Measurements from ENCODE around the gene XYLT1. TPM values are rescaled to one million over a fixed set of nuclear protein-coding genes. Genes with fewer than 3 reads are reported as not detected.

The XYLT1 gene
- total RNA-seq, 4 donors from 2014 or later = 6.6 to 17.2 (median 10.0) TPM

GRCh38 chr16:17261197-17261858 is 209.4 kb downstream of the XYLT1 start:
- no peak overlapping the region for H3K4me3 ChIP-seq
- H3K36me3 ChIP-seq = peaks cover 0 to 11% (median 0%) of the 10 kb centered on the region in 3 donors
- H3K9me3 ChIP-seq = no peaks in the 10 kb centered on the region
- no peaks in the 10 kb centered on the region for H3K27me3 ChIP-seq
- WGBS, 2 donors = 68 to 80% methylated on average over 4 to 5 of the region's 5 CpGs
- no peak for TF ChIP-seq CTCF (IDR thresholded peaks at IDR 0.05)
- no peak for TF ChIP-seq POLR2A (IDR thresholded peaks at IDR 0.05)
- H3K27ac ChIP-seq = no peak overlapping the region
- DNase-seq = no peak
- H3K4me1 ChIP-seq = no peaks in the 10 kb centered on the region
- intact Hi-C loops (cut with DNase I) = no loop called here

- TF ChIP-seq POLR2A (IDR thresholded peaks at IDR 0.05) (no peak), CTCF (IDR thresholded peaks at IDR 0.05) (no peak)
- no peaks in the 10 kb centered on the region for H3K27me3 ChIP-seq
- H3K27ac ChIP-seq = no peak overlapping the region
- no peak overlapping the region for H3K4me3 ChIP-seq
- DNase-seq = no peak
- H3K9me3 ChIP-seq = no peaks in the 10 kb centered on the region
- intact Hi-C loops (cut with DNase I) = no loop called here
- no peaks in the 10 kb centered on the region for H3K4me1 ChIP-seq
- H3K36me3 ChIP-seq = peaks cover 0 to 11% (median 0%) of the 10 kb centered on the region in 3 donors
- WGBS, 2 donors = 93 to 100% methylated on average over 1 to 5 of the region's 5 CpGs
Measured at GRCh38 chr16:17260276-17260849, 210.4 kb downstream of the XYLT1 start.

- no peak for DNase-seq
Measured at GRCh38 chr16:17259751-17260270, 210.9 kb downstream of the XYLT1 start.

GRCh38 chr16:17258848-17259713 is 211.7 kb downstream of the XYLT1 start:
- Histone ChIP-seq H3K27ac (peak overlapping the region in 2 of 4 donors; percentile 61 to 63), H3K9me3 (no peaks in the 10 kb centered on the region), H3K4me1 (no peaks in the 10 kb centered on the region), H3K4me3 (peak overlapping the region in 1 of 4 donors; percentile 30), H3K27me3 (no peaks in the 10 kb centered on the region), H3K36me3 (peaks cover 0 to 11% (median 0%) of the 10 kb centered on the region in 3 donors)
- intact Hi-C loops (cut with DNase I) = no loop called here
- DNase-seq = no peak
- TF ChIP-seq CTCF (IDR thresholded peaks at IDR 0.05) (no peak), POLR2A (IDR thresholded peaks at IDR 0.05) (no peak)
- 77 to 80% methylated on average over 18 to 19 of the region's 23 CpGs for WGBS, 2 donors

More at GRCh38 chr16:17259751-17260270, 210.9 kb downstream of the XYLT1 start:
- 80 to 90% methylated on average over 6 of the region's 6 CpGs for whole genome bisulfite sequencing, 2 donors
- H3K4me3 ChIP-seq = no peak overlapping the region
- TF ChIP-seq CTCF (IDR thresholded peaks at IDR 0.05) (no peak), POLR2A (IDR thresholded peaks at IDR 0.05) (no peak)
- intact Hi-C loops (cut with DNase I) = no loop called here
- H3K4me1 ChIP-seq = no peaks in the 10 kb centered on the region
- H3K27ac ChIP-seq = no peak overlapping the region
- H3K36me3 ChIP-seq = peaks cover 0 to 11% (median 0%) of the 10 kb centered on the region in 3 donors
- H3K9me3 ChIP-seq = no peaks in the 10 kb centered on the region
- no peaks in the 10 kb centered on the region for H3K27me3 ChIP-seq

All from esophagus squamous epithelium (tissue), 5 donors.